Neural progenitor cell (in vitro differentiated cells): ENCODE data around the gene SCUBE2.

ENCODE experiments used
- CTCF ChIP-seq: fragments of 200-600 bp; sonication (generic); IDR thresholded peaks from 2 replicates; pipeline ENCODE4 v1.5.1; 2017; ENCODE audit warnings: antibody characterized with exemption, mild to moderate bottlenecking
- EZH2 ChIP-seq: fragments of 200-600 bp; sonication (generic); IDR thresholded peaks from 2 replicates; pipeline ENCODE4 v1.6.1; 2017; ENCODE audit warnings: antibody characterized with exemption, mild to moderate bottlenecking, moderate library complexity
- EZH2phosphoT487 ChIP-seq: fragments of 200-600 bp; sonication (generic); IDR thresholded peaks from 2 replicates; pipeline ENCODE4 v1.6.1; 2017; ENCODE audit warnings: antibody characterized with exemption

- TF ChIP-seq CTCF = no peak
- no peak for TF ChIP-seq EZH2
- no peak for TF ChIP-seq EZH2phosphoT487
These were observed 62.8 kb downstream of the SCUBE2 start for GRCh38 chr11:9028581-9028980.
